GM12875 (cell line): ENCODE measurements around the gene ANKFN1.

ENCODE experiments used
- H3K4me3 ChIP-seq: one replicate; pipeline ENCODE4 v1.5.1; 2011; ENCODE audit warnings: low read depth, low read length, control low read depth
- TF ChIP-seq, protein P1 (sequence below): IDR thresholded peaks from 2 replicates; pipeline ENCODE4 v1.5.1; 2011; ENCODE audit warnings: low read depth, mild to moderate bottlenecking, control low read depth, inconsistent platforms, low read length, moderate library complexity, borderline replicate concordance; ENCODE audit not compliant: insufficient read depth

The ANKFN1 gene

DNA sequence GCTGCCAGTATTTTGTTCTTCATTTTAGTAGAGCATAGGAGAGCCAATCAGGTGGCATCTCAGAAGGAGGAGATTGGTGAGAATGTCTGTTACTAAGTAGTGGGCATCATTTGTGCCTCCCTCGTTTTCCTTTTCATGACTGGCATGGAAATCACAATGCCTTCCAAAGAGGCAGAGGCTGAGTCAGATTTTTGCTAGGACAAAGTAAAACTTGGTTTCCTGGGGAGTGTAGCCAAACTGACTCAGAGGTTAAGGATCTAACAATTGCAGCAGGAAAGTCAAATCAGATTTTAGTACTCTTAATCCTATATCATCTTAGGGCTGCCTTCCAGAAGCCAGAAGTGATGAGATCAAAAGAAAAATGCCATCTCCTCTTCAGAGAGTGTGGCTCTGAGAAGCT lies 138.7 kb downstream of the ANKFN1 start:
- TF ChIP-seq, protein P1, sequence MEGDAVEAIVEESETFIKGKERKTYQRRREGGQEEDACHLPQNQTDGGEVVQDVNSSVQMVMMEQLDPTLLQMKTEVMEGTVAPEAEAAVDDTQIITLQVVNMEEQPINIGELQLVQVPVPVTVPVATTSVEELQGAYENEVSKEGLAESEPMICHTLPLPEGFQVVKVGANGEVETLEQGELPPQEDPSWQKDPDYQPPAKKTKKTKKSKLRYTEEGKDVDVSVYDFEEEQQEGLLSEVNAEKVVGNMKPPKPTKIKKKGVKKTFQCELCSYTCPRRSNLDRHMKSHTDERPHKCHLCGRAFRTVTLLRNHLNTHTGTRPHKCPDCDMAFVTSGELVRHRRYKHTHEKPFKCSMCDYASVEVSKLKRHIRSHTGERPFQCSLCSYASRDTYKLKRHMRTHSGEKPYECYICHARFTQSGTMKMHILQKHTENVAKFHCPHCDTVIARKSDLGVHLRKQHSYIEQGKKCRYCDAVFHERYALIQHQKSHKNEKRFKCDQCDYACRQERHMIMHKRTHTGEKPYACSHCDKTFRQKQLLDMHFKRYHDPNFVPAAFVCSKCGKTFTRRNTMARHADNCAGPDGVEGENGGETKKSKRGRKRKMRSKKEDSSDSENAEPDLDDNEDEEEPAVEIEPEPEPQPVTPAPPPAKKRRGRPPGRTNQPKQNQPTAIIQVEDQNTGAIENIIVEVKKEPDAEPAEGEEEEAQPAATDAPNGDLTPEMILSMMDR = no peak
- no peak overlapping the region for H3K4me3 ChIP-seq

DNA sequence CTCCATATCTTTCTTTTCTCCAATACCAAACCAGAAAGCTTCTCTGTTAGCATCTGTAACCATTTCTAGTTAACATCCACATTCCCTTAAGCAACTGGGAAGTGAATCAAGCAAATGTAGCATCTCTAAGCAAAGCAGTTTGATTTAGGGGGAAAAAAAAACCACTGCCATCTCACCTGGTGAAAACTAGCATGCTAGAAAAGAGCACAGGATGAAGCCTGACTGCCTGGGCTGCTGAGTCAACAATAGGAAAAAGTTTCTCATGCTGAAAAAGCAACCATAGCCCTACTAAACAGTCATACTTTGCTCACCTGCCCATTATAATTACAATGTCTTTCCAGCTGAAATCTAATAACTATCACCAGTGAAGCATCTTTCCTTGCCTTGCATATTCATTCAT lies 139.3 kb downstream of the ANKFN1 start:
- H3K4me3 ChIP-seq = no peak overlapping the region
- TF ChIP-seq, protein P1 = no peak

DNA sequence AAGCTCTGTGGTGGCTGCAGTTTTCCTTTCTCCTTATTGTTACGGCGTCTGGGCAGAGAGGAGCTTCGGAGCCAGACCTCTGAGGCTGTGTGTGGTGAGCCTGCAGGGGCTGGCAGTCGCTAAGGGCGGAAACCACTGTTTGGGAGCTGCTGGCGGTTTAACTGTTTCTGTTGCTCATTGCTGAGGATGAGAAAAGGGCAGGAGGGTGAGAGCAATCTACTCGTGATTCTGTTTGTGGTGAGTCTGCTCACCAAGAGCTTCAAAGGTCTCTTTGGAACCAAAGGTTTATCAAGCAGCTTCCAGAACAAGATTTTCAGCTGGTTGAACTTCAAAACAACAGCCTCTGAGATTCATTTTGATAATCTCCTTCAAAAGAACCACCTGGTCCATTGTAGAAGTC lies 143.9 kb downstream of the ANKFN1 start:
- H3K4me3 ChIP-seq = no peak overlapping the region
- TF ChIP-seq, protein P1 = no peak

DNA sequence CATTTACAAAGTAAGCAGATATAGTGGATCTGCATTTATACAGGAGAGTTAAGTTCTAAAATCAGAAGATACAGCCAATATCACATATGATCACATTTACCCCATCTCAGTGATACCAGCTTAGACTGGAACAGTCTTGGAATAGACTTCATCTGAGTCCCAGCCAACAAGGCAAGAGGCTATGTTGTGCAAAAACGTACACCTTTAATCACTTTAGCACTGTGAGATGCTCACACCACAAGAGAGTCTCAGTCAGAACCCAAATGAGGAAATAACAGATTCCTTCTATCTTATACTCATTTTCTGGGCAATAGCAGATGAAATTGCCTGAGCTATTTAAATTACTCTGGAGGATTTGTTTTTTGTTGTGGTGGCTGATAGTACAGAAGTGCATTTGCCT lies 145.6 kb downstream of the ANKFN1 start:
- TF ChIP-seq, protein P1 = no peak
- H3K4me3 ChIP-seq = no peak overlapping the region

DNA sequence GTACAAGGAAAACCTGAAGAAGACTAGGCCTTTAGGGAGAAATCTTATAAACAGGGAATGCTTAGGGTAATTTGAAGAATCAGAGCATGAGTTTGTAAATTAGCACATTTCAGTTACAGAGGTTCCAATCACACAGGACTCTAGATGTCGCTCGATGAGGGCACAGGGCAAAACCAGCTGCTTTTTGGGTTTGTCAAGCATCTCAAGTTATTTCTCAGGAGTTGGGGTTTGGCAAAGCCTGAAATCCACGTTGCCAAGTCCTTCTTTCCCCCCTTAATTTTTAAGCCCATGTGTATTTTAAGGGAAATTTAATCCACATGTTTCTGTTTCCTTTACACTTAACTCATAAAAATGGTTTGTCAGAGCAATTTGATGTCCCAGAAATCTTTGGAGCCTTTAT lies 146.9 kb downstream of the ANKFN1 start:
- no peak overlapping the region for H3K4me3 ChIP-seq
- TF ChIP-seq, protein P1 = no peak

DNA sequence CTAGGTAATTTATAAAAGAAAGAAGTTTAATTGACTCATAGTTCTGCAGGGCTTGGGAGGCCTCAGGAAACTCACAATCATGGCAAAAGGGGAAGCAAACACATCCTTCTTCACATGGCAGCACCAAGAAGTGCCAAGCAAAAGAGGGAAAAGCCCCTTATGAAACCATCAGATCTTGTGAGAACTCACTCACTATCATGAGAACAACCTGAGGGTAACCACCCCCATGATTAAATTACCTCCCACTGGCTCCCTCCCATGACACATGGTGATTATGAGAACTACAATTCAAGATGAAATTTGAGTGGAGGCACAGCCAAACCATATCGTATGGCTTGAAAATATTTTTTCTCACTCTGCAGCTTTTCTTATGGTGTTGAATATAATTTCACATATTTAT lies 151.7 kb downstream of the ANKFN1 start:
- no peak overlapping the region for H3K4me3 ChIP-seq
- TF ChIP-seq, protein P1 = no peak

DNA sequence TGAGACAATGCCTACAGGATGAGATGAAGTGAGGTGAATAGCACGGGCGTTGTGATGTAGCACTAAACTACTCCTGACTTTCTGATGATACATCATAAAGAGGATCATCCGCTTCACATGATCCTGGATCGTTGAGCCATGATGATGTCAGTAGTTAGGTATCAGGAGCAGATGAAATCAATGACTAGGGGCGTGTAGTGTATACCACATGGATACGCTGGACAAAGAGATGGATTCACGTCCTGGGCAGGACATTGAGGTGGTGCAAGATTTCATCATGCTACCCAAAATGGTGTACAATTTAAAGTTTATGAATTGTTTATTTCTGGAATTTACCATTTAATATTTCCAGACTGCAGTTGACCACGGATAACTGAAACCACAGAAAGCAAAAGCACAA lies 156.6 kb downstream of the ANKFN1 start:
- H3K4me3 ChIP-seq = no peak overlapping the region
- TF ChIP-seq, protein P1 = no peak
